WERI-Rb-1 (cell line): ENCODE results near the gene IL1RL2.

Experiments
- DNase-seq: peaks from one replicate; pipeline ENCODE4 v3.0.0-alpha.2; 2020
- H3K27ac ChIP-seq: fragments of 250-450 bp; sonication (Bioruptor Pico); 2 replicates; pipeline ENCODE4 v1.5.1; 2020; ENCODE audit warnings: mild to moderate bottlenecking, moderate library complexity
- H3K27me3 ChIP-seq: fragments of 250-450 bp; sonication (Bioruptor Pico); 2 replicates; pipeline ENCODE4 v1.5.1; 2021; ENCODE audit warnings: mild to moderate bottlenecking, low read depth, moderate library complexity; ENCODE audit not compliant: insufficient read depth, severe bottlenecking
- H3K36me3 ChIP-seq: fragments of 250-450 bp; sonication (Bioruptor Pico); 2 replicates; pipeline ENCODE4 v1.5.1; 2020; ENCODE audit warnings: mild to moderate bottlenecking, moderate library complexity
- H3K4me3 ChIP-seq: 2 replicates; pipeline ENCODE4 v1.5.1; 2011; ENCODE audit warnings: low read depth, mild to moderate bottlenecking, control low read depth, low read length
- H3K9me3 ChIP-seq: fragments of 250-450 bp; sonication (Bioruptor Pico); 2 replicates; pipeline ENCODE4 v1.5.1; 2021; ENCODE audit warnings: mild to moderate bottlenecking, moderate library complexity; ENCODE audit not compliant: severe bottlenecking
- TF ChIP-seq, protein P1 (sequence below): IDR thresholded peaks from 2 replicates; pipeline ENCODE4 v1.5.1; 2011; ENCODE audit warnings: low read depth, mild to moderate bottlenecking, control low read depth, inconsistent platforms, low read length

Gene IL1RL2

DNA sequence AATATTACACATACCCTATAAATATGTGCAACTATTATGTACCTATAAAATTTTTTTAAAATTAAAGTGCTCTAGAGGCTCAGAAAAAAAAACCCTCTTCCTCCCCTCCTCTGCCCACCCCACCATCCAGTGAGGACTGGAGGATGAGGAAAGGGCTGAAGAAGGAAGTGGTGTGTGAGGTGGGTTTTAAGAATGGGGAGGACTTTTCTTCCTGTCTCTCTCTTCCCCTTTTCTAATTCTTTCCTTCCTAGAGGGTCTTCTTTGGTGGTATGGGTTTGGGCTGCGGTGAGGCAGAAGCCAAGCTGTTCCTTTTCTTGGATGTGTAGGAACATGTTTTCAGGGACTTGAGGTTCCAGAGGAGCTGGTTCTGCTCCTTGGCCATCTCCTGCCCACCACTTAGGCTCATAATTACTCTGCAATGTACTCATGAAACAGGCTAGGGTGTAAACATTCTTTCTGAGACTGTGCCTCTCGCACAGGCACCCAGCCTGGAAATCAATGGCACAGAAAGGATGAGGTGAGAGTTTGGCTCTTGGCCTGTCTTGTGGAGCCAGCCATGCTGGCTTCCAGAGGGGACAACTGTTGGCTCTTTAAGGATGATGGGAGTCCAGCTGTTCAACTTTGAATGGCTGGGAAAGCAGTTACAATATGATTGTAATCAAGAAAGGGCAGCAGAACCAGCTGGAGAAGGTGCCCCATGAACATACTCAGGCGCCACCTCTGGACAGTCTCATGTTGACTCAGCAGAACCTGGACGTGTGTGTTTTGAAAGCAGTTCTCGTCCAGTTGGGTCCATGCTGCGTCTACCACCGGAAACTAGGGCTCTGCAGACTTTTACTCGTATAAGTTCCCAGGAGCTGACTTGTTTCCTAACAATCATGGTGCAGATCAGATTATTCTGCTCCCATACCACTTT, 38.3 kb downstream of the IL1RL2 start:
- DNase-seq = no peak
- Histone ChIP-seq H3K36me3 (no peaks in the 10 kb centered on the region), H3K9me3 (no peaks in the 10 kb centered on the region), H3K27me3 (peaks cover 76% of the 10 kb centered on the region), H3K27ac (no peak overlapping the region), H3K4me3 (no peak overlapping the region)
- TF ChIP-seq, protein P1, sequence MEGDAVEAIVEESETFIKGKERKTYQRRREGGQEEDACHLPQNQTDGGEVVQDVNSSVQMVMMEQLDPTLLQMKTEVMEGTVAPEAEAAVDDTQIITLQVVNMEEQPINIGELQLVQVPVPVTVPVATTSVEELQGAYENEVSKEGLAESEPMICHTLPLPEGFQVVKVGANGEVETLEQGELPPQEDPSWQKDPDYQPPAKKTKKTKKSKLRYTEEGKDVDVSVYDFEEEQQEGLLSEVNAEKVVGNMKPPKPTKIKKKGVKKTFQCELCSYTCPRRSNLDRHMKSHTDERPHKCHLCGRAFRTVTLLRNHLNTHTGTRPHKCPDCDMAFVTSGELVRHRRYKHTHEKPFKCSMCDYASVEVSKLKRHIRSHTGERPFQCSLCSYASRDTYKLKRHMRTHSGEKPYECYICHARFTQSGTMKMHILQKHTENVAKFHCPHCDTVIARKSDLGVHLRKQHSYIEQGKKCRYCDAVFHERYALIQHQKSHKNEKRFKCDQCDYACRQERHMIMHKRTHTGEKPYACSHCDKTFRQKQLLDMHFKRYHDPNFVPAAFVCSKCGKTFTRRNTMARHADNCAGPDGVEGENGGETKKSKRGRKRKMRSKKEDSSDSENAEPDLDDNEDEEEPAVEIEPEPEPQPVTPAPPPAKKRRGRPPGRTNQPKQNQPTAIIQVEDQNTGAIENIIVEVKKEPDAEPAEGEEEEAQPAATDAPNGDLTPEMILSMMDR = no peak

DNA sequence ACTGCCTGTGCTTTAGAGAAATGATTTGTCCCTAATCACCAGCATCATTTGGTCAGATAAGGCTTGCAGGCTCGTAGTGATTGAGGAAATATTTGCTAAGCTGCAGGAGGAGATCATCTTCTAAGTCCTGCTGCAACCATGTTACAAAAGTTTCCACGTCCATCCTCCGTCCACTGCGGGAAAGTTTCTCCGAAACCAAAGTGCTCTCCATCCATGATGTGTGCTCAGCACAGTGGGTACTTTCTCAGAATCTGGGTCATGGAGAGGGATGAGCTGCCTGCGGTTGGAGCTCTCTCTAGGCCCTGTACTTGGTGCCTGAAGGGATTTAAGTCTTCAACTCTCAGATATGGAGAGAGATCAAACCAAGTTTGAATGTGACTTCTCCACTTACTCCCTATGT, 39.3 kb downstream of the IL1RL2 start:
- H3K4me3 ChIP-seq = no peak overlapping the region
- H3K27ac ChIP-seq = no peak overlapping the region
- no peak for DNase-seq
- peaks cover 86% of the 10 kb centered on the region for H3K27me3 ChIP-seq
- no peaks in the 10 kb centered on the region for H3K36me3 ChIP-seq
- TF ChIP-seq, protein P1 = no peak
- no peaks in the 10 kb centered on the region for H3K9me3 ChIP-seq

GRCh38 chr2:102226612-102227391, 40.0 kb downstream of the IL1RL2 start:
- H3K4me3 ChIP-seq = no peak overlapping the region
- no peaks in the 10 kb centered on the region for H3K36me3 ChIP-seq
- H3K27me3 ChIP-seq = peaks cover 85% of the 10 kb centered on the region
- DNase-seq = no peak
- H3K27ac ChIP-seq = no peak overlapping the region
- TF ChIP-seq, protein P1 = no peak
- H3K9me3 ChIP-seq = no peaks in the 10 kb centered on the region

DNA sequence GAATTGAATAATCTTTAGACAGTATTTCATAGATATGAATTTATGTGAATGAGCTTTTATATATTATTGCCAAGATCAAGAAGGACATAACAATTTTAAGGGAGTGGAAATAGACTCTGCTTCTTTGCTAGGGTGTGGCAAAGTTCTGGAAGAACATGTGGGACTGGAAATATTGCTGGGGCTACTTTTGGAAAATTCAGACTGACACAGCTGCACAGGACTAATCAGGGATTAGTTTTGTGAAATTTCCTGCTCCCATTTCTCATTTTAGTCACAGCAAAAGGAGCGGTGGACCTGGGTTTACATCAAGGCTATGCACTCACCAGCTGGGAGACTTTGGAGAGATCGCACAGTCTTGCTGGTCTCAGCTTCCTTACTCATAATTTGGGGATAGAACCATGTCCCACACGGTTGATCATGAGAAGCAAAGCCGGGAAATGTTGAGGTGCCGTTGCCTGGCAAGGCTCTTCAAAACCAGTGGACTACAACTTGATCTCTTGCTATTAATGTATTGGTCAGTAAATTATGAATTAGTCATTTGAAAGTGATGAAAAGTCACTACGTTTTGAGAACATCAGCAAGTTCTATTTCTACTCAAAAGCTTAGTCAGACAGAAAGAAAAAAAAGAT, 42.4 kb downstream of the IL1RL2 start:
- Histone ChIP-seq H3K4me3 (no peak overlapping the region), H3K27ac (no peak overlapping the region)
- TF ChIP-seq, protein P1 = no peak

GRCh38 chr2:102230410-102230909, 43.6 kb downstream of the IL1RL2 start:
- H3K27ac ChIP-seq = no peak overlapping the region
- H3K27me3 ChIP-seq = peaks cover 86% of the 10 kb centered on the region
- H3K9me3 ChIP-seq = no peaks in the 10 kb centered on the region
- no peak for DNase-seq
- H3K4me3 ChIP-seq = no peak overlapping the region
- TF ChIP-seq, protein P1 = no peak
- no peaks in the 10 kb centered on the region for H3K36me3 ChIP-seq

More for the DNA sequence above, 42.4 kb downstream of the IL1RL2 start:
- Histone ChIP-seq H3K27me3 (peaks cover 84% of the 10 kb centered on the region), H3K36me3 (no peaks in the 10 kb centered on the region), H3K9me3 (no peaks in the 10 kb centered on the region)
- DNase-seq = no peak
